HepG2 (cell line): ENCODE measurements around the gene SNRPD2. TPM values are rescaled to one million over a fixed set of nuclear protein-coding genes. Genes with fewer than 3 reads are reported as not detected.

ENCODE experiments used
- CEBPB ChIP-seq: IDR thresholded peaks from 2 replicates; pipeline ENCODE4 v1.6.1; 2011; ENCODE audit warnings: low read depth, low read length, improper control_type of control experiment, borderline replicate concordance
- CREB1 ChIP-seq, 2 experiments: fragments of 450-650 bp in 1 of 2; IDR thresholded peaks; 2 replicates each; pipeline ENCODE4 v1.6.1; 2016 to 2017; ENCODE audit warnings: control low read depth in 1 of 2, mild to moderate bottlenecking in 1 of 2, missing compliant biosample characterization in 1 of 2, missing genetic modification characterization in 1 of 2
- FOXA1 ChIP-seq, 2 experiments: fragments of 450-650 bp in 1 of 2; sonication (generic) in 1 of 2; formaldehyde crosslinking in 1 of 2; IDR thresholded peaks; 2 replicates each; pipeline versions ENCODE4 v1.4.0 to v1.6.1; 2016 to 2020; ENCODE audit warnings: missing genetic modification reagents in 1 of 2
- MIXL1 ChIP-seq: IDR thresholded peaks from 2 replicates; pipeline ENCODE4 v1.6.1; 2016
- MZF1 ChIP-seq: sonication (generic); formaldehyde crosslinking; IDR thresholded peaks from 2 replicates; pipeline ENCODE4 v1.8.1; 2023; ENCODE audit warnings: mild to moderate bottlenecking, missing genetic modification reagents, borderline replicate concordance
- NR2F2 ChIP-seq: IDR thresholded peaks from 2 replicates; pipeline ENCODE4 v1.6.1; 2012; ENCODE audit warnings: low read depth, inconsistent platforms, borderline replicate concordance
- SRSF4 ChIP-seq: fragments of 200-400 bp; formaldehyde crosslinking; IDR thresholded peaks from one replicate; pipeline ENCODE4 v1.6.1; 2018; ENCODE audit warnings: mild to moderate bottlenecking, low read depth, low read length, moderate library complexity; ENCODE audit not compliant: poor library complexity, severe bottlenecking
- TFAP4 ChIP-seq: sonication (generic); IDR thresholded peaks from 2 replicates; pipeline ENCODE4 v1.6.1; 2016; ENCODE audit warnings: low read depth, borderline replicate concordance
- ZKSCAN8 ChIP-seq: IDR thresholded peaks from 2 replicates; pipeline ENCODE4 v1.6.1; 2016; ENCODE audit warnings: borderline replicate concordance, missing genetic modification reagents, missing compliant biosample characterization
- ZNF280D ChIP-seq: sonication (generic); formaldehyde crosslinking; IDR thresholded peaks from 2 replicates; pipeline ENCODE4 v1.5.1; 2020; ENCODE audit warnings: mild to moderate bottlenecking, missing genetic modification reagents
- ZNF670 ChIP-seq: sonication (generic); formaldehyde crosslinking; IDR thresholded peaks from 2 replicates; pipeline ENCODE4 v1.8.0; 2022; ENCODE audit warnings: mild to moderate bottlenecking, missing genetic modification reagents, borderline replicate concordance
- ZNF747 ChIP-seq: sonication (generic); formaldehyde crosslinking; IDR thresholded peaks from 2 replicates; pipeline ENCODE4 v1.8.1; 2023; ENCODE audit warnings: missing genetic modification reagents, mild to moderate bottlenecking, borderline replicate concordance
- polyA plus RNA-seq, 8 experiments: library from polyadenylated mRNA; depleted of rRNA in 3 of 8; stranded (reverse) in 7 of 8; unstranded in 1 of 8; fragments of >200 nt; fragmentation: Illumina TruSeq in 4 of 8; extraction: Trizol in 4 of 8; gene quantifications; 2 replicates each; pipeline versions ENCODE4 v1.2.1 to v1.2.3, GENCODE V29; 2011 to 2016; ENCODE audit warnings: low read depth in 4 of 8, missing spikeins in 1 of 8, mixed read lengths in 1 of 8; ENCODE audit not compliant: insufficient read depth in 1 of 8
- total RNA-seq, 5 experiments: library from RNA; depleted of rRNA; stranded (reverse); fragments of >200 nt; fragmentation: Illumina TruSeq; extraction: Trizol; gene quantifications; 2 replicates each; pipeline ENCODE4 v1.2.3, GENCODE V29; 2016; ENCODE audit warnings: low read depth in 1 of 5
- TF ChIP-seq, protein P1 (sequence below), 2 experiments: sonication (generic) in 1 of 2; formaldehyde crosslinking in 1 of 2; IDR thresholded peaks; 2 replicates each; pipeline versions ENCODE4 v1.6.1 to v1.9.0; 2014 to 2022; ENCODE audit warnings: antibody characterized with exemption in 1 of 2, borderline replicate concordance in 1 of 2, inconsistent platforms in 1 of 2, low read depth in 1 of 2, missing genetic modification reagents in 1 of 2
- TF ChIP-seq, protein P2 (sequence below): sonication (generic); formaldehyde crosslinking; conservative IDR thresholded peaks from 2 replicates; pipeline ENCODE4 v1.8.0; 2022; ENCODE audit warnings: mild to moderate bottlenecking, moderate library complexity, missing genetic modification reagents

The SNRPD2 gene
- total and polyA plus RNA-seq, 2 of the 13 experiments (the other 11 are each of a cell fraction or from before 2014, with no cell fraction given) = 299 to 485 TPM

- TF ChIP-seq, protein P1, sequence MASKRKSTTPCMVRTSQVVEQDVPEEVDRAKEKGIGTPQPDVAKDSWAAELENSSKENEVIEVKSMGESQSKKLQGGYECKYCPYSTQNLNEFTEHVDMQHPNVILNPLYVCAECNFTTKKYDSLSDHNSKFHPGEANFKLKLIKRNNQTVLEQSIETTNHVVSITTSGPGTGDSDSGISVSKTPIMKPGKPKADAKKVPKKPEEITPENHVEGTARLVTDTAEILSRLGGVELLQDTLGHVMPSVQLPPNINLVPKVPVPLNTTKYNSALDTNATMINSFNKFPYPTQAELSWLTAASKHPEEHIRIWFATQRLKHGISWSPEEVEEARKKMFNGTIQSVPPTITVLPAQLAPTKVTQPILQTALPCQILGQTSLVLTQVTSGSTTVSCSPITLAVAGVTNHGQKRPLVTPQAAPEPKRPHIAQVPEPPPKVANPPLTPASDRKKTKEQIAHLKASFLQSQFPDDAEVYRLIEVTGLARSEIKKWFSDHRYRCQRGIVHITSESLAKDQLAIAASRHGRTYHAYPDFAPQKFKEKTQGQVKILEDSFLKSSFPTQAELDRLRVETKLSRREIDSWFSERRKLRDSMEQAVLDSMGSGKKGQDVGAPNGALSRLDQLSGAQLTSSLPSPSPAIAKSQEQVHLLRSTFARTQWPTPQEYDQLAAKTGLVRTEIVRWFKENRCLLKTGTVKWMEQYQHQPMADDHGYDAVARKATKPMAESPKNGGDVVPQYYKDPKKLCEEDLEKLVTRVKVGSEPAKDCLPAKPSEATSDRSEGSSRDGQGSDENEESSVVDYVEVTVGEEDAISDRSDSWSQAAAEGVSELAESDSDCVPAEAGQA (IDR thresholded peaks at IDR 0.05; ENCODE audit: low read depth) = peak; percentile 41; the same call in 1 of the 2 replicates
- TF ChIP-seq, protein P1 (CRISPR knock-in tag; IDR thresholded peaks at IDR 0.05; ENCODE audit: borderline replicate concordance) = no peak
- TF ChIP-seq FOXA1 (IDR thresholded peaks at IDR 0.05) (no peak), FOXA1 (CRISPR knock-in tag; IDR thresholded peaks at IDR 0.05) (peak; percentile 84), SRSF4 (no peak), NR2F2 (peak; percentile 89), ZNF670 (CRISPR knock-in tag) (peak; percentile 51), MZF1 (no peak), ZNF280D (CRISPR knock-in tag) (no peak), MIXL1 (CRISPR knock-in tag) (peak; percentile 86), CREB1 (IDR thresholded peaks at IDR 0.05) (peak; percentile 86), CREB1 (CRISPR knock-in tag; IDR thresholded peaks at IDR 0.05) (peak; percentile 91), TFAP4 (peak; percentile 77; the same call in 1 of the 2 replicates), ZNF747 (CRISPR knock-in tag) (no peak; the same call in 1 of the 2 replicates), CEBPB (peak; percentile 34; the same call in 1 of the 2 replicates), ZKSCAN8 (CRISPR knock-in tag) (peak; percentile 33; the same call in 1 of the 2 replicates)
- TF ChIP-seq, protein P2, sequence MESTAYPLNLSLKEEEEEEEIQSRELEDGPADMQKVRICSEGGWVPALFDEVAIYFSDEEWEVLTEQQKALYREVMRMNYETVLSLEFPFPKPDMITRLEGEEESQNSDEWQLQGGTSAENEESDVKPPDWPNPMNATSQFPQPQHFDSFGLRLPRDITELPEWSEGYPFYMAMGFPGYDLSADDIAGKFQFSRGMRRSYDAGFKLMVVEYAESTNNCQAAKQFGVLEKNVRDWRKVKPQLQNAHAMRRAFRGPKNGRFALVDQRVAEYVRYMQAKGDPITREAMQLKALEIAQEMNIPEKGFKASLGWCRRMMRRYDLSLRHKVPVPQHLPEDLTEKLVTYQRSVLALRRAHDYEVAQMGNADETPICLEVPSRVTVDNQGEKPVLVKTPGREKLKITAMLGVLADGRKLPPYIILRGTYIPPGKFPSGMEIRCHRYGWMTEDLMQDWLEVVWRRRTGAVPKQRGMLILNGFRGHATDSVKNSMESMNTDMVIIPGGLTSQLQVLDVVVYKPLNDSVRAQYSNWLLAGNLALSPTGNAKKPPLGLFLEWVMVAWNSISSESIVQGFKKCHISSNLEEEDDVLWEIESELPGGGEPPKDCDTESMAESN (CRISPR knock-in tag) = no peak; the same call in 1 of the 2 replicates
Observed at GRCh38 chr19:45717131-45717982, 25.6 kb upstream of the SNRPD2 start (continued).
